ENCODE results near the gene DMRTA2. TPM values are rescaled to one million over a fixed set of nuclear protein-coding genes. Genes with fewer than 3 reads are reported as not detected.

DMRTA2 gene
- total RNA-seq, 2 donors from 2014 or later = 0.18 TPM; not detected in 1

- ATAC-seq = no peak
- DNase-seq = no peak
- intact Hi-C loops (cut with DNase I, micrococcal nuclease) = no loop called here
These were observed 1.7 kb upstream of the DMRTA2 start for GRCh38 chr1:50424884-50425375.

GRCh38 chr1:50424045-50424883 lies 1.0 kb upstream of the DMRTA2 start:
- intact Hi-C loops (cut with DNase I, micrococcal nuclease) = no loop called here
- no peak for ATAC-seq
- DNase-seq = no peak

DNA sequence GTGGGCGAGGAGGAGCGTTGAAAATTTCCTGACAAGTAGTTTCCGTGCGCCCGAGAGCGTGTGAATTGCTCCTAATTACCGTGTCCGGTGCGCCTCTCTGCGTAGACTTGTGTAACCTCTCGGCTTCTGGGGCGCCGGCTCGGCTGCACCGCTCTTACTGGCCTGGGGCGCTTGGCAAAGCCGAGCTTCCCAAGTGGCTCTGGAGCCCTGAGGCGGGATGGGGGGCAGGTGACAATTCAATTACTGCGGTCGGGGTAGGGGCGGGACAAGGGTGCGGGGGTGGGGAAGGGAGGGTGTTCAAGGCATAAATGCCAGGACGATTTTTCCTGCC lies 392 bp upstream of the DMRTA2 start:
- ATAC-seq (peak; percentile 51), DNase-seq (peak in 1 of 2 donors; percentile 43)
- intact Hi-C loops (cut with DNase I, micrococcal nuclease) = no loop called here

DNA sequence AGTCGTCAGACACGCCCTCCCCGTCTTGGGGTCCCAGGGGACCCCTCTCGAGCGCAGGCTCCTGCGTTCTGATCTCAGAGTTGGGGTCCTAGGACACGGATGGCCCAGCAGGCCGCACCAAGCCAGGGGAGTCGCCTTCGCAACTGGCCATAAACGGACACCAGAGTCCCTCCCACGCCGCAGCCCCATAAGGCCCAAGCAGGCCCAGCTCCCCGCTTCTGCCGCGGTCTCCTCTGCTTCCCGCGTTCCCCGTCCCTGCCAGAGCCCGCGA lies 633 bp downstream of the DMRTA2 start:
- intact Hi-C loops (cut with DNase I, micrococcal nuclease) = no loop called here
- ATAC-seq (no peak), DNase-seq (no peak)

DNA sequence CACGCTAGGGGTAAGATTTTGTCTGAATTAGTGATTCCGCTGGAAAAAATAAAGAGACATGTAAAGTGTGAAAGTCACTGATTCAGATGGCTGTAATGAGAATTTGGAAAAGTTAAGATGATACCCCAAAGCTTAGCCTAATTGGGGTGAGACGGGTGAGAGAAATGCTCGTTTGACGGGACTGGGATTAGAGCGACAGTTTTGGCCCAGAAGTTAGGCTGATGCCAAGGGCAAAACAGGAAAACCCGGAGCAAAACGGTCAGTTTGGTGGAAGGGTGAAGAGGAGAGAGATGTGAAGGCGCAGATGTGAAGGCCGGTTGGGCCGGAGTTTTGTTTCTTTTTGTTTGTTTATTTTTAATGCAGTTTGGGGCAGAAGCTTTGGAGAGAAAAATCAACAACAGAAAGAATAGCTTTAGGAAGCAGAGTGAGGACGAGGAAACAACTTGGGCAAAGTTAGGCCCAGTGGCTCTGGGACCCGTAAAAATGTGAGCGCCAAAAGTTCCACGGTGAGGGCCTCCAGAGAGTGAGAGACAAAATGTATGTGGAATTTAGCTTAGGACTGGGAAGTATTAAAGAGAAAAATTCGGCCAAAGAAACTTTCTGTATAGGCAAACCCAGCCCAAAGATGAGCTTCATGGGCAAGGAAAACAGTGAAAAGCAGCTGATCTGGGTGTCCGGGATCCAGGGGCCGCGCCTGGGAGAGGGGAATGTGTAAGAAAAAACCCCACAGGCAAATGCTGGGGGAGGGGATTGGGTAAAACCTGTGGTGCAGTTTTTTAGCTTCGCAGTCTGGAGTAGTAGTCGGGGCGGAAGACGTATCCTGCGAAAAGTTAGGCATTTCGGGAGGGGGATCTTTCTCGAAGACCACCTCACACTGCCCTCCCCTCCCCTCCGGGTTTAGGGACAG lies 1.2 kb downstream of the DMRTA2 start:
- ATAC-seq = no peak

GRCh38 chr1:50421366-50421748 lies 1.9 kb downstream of the DMRTA2 start:
- intact Hi-C loops (cut with DNase I, micrococcal nuclease) = no loop called here
- ATAC-seq = no peak

More for the DNA sequence above, 1.2 kb downstream of the DMRTA2 start:
- intact Hi-C loops (cut with DNase I, micrococcal nuclease) = no loop called here
- no peak for DNase-seq

DNA sequence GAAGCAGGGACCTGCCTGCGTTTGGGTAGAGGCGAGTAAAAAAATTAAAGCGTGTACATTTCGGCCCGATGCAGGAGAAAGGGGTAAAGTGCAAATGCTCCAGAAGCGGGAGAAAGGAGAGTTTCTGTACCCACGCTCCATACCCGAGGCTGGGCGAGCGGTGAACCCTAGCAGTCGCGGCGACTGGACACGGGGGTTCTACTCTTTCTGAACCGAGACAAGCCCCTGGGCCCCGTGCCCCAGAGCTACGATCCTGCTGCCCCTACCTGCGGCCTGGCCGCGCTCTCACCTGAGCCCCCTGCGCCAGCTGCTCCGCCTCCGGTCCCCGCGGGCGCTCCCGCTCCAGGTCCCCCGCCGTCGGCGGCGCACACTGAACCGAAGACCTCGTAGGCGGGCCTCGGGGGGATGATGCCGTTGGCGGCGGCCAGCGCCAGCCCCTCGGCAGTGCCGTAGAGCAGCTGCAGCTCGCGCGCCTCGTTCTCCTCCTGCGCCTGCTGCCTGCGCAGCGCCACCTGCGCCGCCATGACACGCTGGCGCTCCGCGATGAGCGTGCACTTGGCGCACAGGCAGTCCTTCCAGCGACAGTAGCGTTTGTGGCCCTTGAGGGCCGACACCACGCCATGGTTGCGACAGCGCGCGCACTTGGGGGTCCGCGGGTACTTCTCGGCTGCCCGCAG lies 2.4 kb downstream of the DMRTA2 start:
- DNase-seq (no peak), ATAC-seq (no peak)
- intact Hi-C loops (cut with DNase I, micrococcal nuclease) = no loop called here

More at GRCh38 chr1:50421366-50421748, 1.9 kb downstream of the DMRTA2 start:
- no peak for DNase-seq

DNA sequence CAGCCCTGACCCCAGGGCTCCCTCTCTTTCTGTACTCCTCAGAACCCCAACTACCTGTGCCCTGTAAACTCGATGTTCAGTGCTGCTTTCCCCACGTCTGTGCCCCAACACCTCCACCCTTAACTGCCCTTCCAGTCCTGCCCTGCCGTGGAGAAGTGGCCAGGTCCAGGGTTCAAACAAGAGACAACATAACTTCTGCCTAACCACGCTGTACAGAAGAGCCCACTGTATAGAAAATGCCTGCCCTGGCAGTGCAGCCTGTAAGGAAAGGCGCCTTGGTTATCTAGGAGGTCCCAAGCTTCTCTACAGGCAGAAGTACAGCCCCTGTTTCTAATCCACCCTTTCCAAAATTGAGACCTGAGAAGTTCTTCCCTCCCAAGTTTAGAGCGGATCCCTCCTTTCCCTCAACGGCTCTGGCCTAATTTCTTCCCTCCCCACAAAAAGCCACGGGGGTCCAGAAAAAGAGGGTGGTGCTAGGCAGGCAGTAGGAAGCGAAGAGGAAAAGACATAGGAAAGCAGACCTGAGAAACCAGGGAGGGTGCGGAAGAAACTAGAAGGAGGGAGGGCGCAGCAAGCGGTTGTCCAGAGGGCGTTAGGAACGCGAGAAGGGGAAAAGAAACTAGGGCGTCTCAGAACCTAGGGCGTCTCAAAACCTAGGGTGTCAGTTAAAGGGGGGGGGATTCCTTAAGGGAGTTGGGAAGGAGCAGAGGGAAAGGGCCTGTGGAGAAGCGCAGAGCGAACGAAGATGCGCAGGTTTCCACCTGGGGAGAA lies 3.2 kb downstream of the DMRTA2 start:
- ATAC-seq = no peak
- intact Hi-C loops (cut with DNase I, micrococcal nuclease) = no loop called here
- DNase-seq = no peak

- ATAC-seq (peak; percentile 63), DNase-seq (no peak)
- intact Hi-C loops (cut with DNase I, micrococcal nuclease) = no loop called here
These were observed 3.9 kb downstream of the DMRTA2 start for GRCh38 chr1:50419192-50419906.

GRCh38 chr1:50418600-50419109 lies 4.6 kb downstream of the DMRTA2 start:
- DNase-seq (no peak), ATAC-seq (peak; percentile 17)

GRCh38 chr1:50417946-50418599 lies 5.2 kb downstream of the DMRTA2 start:
- no peak for DNase-seq
- intact Hi-C loops (cut with DNase I, micrococcal nuclease) = no loop called here
- ATAC-seq = no peak

More at GRCh38 chr1:50418600-50419109, 4.6 kb downstream of the DMRTA2 start:
- intact Hi-C loops (cut with DNase I, micrococcal nuclease) = no loop called here

GRCh38 chr1:50417507-50417906 lies 5.7 kb downstream of the DMRTA2 start:
- intact Hi-C loops (cut with DNase I, micrococcal nuclease) = no loop called here
- no peak for DNase-seq
- no peak for ATAC-seq

- no peak for ATAC-seq
- intact Hi-C loops (cut with DNase I, micrococcal nuclease) = no loop called here
These were observed 6.4 kb downstream of the DMRTA2 start for GRCh38 chr1:50416553-50417453.

GRCh38 chr1:50416150-50416527 lies 7.1 kb downstream of the DMRTA2 start:
- intact Hi-C loops (cut with DNase I, micrococcal nuclease) = no loop called here
- no peak for ATAC-seq
- DNase-seq = no peak

More at GRCh38 chr1:50416553-50417453, 6.4 kb downstream of the DMRTA2 start:
- DNase-seq = no peak

DNA sequence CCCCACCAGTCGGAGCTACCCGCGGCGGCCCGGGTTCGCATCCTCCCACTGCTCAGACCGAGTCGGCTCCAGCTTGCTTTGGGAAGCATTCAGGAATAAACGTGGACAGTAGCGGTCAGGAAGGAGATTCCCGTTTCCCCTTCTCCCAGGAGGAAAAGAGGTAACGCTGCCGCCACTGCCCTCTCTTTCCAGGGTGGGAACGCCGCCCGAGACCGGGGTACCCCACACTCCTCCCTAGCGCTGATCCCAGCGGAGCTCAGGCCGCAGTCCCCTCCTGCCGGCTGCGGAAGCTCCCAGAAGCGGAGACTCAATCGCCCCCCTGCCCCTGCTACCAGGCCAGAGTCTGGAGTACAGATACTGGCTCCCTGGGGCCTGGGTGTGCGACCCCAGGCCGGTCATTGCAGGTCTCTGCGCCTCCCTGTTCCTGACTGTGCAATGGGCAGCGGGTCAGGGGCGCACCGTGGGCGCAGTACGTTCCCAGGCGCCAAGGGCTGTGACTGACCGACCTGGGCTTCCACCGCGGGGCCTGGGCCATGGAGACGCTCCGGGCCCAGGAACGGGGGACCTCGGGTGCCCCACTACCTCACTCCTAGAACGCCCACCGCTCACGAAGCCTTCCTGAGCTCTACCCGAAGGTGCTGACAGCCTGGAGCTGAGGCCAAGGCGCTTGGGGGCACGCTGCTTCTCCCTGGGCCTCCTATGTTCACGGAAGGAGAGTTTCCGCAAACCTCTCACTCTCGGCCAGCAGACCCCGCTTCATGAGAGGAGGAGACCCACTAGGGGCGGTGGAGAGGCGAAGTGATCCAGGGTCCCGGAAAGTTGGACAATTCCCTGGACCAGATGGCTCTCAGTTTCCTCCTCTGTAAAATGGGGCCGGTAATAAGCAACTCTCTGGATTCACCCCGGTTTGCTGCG lies 7.8 kb downstream of the DMRTA2 start:
- intact Hi-C loops (cut with DNase I, micrococcal nuclease) = no loop called here
- ATAC-seq (no peak), DNase-seq (no peak)

DNA sequence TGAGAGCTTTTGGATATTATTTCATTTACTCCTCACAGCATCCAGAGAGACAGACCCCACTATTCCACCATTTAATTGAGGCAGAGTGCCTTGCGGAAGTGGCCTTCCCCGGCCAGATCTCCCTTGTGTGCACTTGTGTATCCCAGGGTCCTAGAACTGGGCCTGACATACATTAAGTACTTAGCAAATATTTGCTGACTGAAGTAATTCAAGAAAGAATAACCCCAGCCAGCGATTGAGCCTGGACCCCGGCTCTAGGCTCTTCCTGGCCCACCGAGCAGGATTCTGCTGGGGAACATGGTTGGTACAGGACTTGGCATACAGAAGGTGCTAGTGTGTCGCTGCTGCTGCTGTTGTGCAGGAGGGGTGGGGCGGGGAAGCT lies 8.4 kb downstream of the DMRTA2 start:
- intact Hi-C loops (cut with DNase I, micrococcal nuclease) = no loop called here
- no peak for ATAC-seq

More for the DNA sequence above, 8.4 kb downstream of the DMRTA2 start:
- no peak for DNase-seq
